Duodenal mucosa (tissue), 2 donors: Measurements from ENCODE around the gene PPP1R3D.

Experiments
- H3K27ac ChIP-seq: one replicate; pipeline ENCODE4 v1.7.0; 2013; ENCODE audit warnings: low read depth, low read length
- H3K27me3 ChIP-seq, 2 donors: one replicate each; pipeline ENCODE4 v1.7.0; 2013; ENCODE audit warnings: low read length in 2 of 2, control low read depth in 1 of 2; ENCODE audit not compliant: insufficient read depth in 2 of 2, control insufficient read depth in 1 of 2
- H3K36me3 ChIP-seq, 2 donors: one replicate each; pipeline ENCODE4 v1.7.0; 2013; ENCODE audit warnings: low read length in 2 of 2, control low read depth in 1 of 2; ENCODE audit not compliant: insufficient read depth in 2 of 2, control insufficient read depth in 1 of 2
- H3K4me1 ChIP-seq, 2 donors: one replicate each; pipeline ENCODE4 v1.7.0; 2013; ENCODE audit warnings: low read length in 2 of 2, control low read depth in 1 of 2; ENCODE audit not compliant: insufficient read depth in 2 of 2, control insufficient read depth in 1 of 2
- H3K4me3 ChIP-seq, 2 donors: one replicate each; pipeline ENCODE4 v1.7.0; 2013; ENCODE audit warnings: low read length in 2 of 2, low read depth in 1 of 2
- H3K9ac ChIP-seq, 2 donors: one replicate each; pipeline ENCODE4 v1.7.0; 2013; ENCODE audit warnings: low read length in 2 of 2, low read depth in 1 of 2
- H3K9me3 ChIP-seq, 2 donors: one replicate each; pipeline ENCODE4 v1.7.0; 2013; ENCODE audit warnings: low read length in 2 of 2, control low read depth in 1 of 2; ENCODE audit not compliant: control insufficient read depth in 1 of 2

The PPP1R3D gene

GRCh38 chr20:59940129-59940955 lies at the start of gene PPP1R3D, which contains the start of gene FAM217B:
Gene PPP1R3D (minus strand): TSS chr20:59940305. CDS start chr20:59939931, 374 bp downstream.
Gene FAM217B (plus strand): TSS chr20:59940389. CDS start chr20:59943944, 3,555 bp downstream.
- peak within 1 kb of the TSS; percentile 92 for H3K27ac ChIP-seq
- H3K27me3 ChIP-seq = no peaks in the 10 kb centered on the region
- H3K36me3 ChIP-seq = peaks cover 12 to 29% of the 10 kb centered on the region in 2 donors
- H3K4me1 ChIP-seq = peaks cover 42% of the 10 kb centered on the region in 2 donors
- H3K9ac ChIP-seq = peak within 1 kb of the TSS; percentile 75 to 96
- no peaks in the 10 kb centered on the region for H3K9me3 ChIP-seq
- peak within 1 kb of the TSS; percentile 78 to 92 for H3K4me3 ChIP-seq

- Histone ChIP-seq H3K27me3 (no peaks in the 10 kb centered on the region), H3K9me3 (no peaks in the 10 kb centered on the region), H3K4me3 (no peak overlapping the region), H3K4me1 (no peaks in the 10 kb centered on the region), H3K27ac (no peak overlapping the region), H3K36me3 (no peaks in the 10 kb centered on the region), H3K9ac (no peak overlapping the region)
Observed at GRCh38 chr20:59988141-59988540, 48.0 kb upstream of the PPP1R3D start.

- Histone ChIP-seq H3K4me3 (no peak overlapping the region), H3K27ac (no peak overlapping the region), H3K36me3 (no peaks in the 10 kb centered on the region), H3K27me3 (no peaks in the 10 kb centered on the region), H3K4me1 (no peaks in the 10 kb centered on the region), H3K9ac (no peak overlapping the region), H3K9me3 (no peaks in the 10 kb centered on the region)
Observed at GRCh38 chr20:59987135-59987534, 47.0 kb upstream of the PPP1R3D start.

- no peaks in the 10 kb centered on the region for H3K4me1 ChIP-seq
- no peaks in the 10 kb centered on the region for H3K9me3 ChIP-seq
- no peak overlapping the region for H3K4me3 ChIP-seq
- H3K27ac ChIP-seq = no peak overlapping the region
- H3K36me3 ChIP-seq = no peaks in the 10 kb centered on the region
- no peak overlapping the region for H3K9ac ChIP-seq
- no peaks in the 10 kb centered on the region for H3K27me3 ChIP-seq
Observed at GRCh38 chr20:59985864-59986263, 45.8 kb upstream of the PPP1R3D start.

- Histone ChIP-seq H3K36me3 (no peaks in the 10 kb centered on the region), H3K27ac (no peak overlapping the region), H3K9me3 (no peaks in the 10 kb centered on the region), H3K9ac (no peak overlapping the region), H3K27me3 (no peaks in the 10 kb centered on the region), H3K4me3 (no peak overlapping the region), H3K4me1 (no peaks in the 10 kb centered on the region)
Observed at GRCh38 chr20:59985164-59985563, 45.1 kb upstream of the PPP1R3D start.

GRCh38 chr20:59984541-59984940 lies 44.4 kb upstream of the PPP1R3D start:
- no peak overlapping the region for H3K27ac ChIP-seq
- no peaks in the 10 kb centered on the region for H3K36me3 ChIP-seq
- no peaks in the 10 kb centered on the region for H3K4me1 ChIP-seq
- H3K9me3 ChIP-seq = no peaks in the 10 kb centered on the region
- H3K27me3 ChIP-seq = no peaks in the 10 kb centered on the region
- no peak overlapping the region for H3K9ac ChIP-seq
- H3K4me3 ChIP-seq = no peak overlapping the region

- Histone ChIP-seq H3K36me3 (no peaks in the 10 kb centered on the region), H3K4me1 (no peaks in the 10 kb centered on the region), H3K9ac (no peak overlapping the region), H3K27ac (no peak overlapping the region), H3K9me3 (no peaks in the 10 kb centered on the region), H3K4me3 (no peak overlapping the region), H3K27me3 (no peaks in the 10 kb centered on the region)
Observed at GRCh38 chr20:59983076-59983475, 43.0 kb upstream of the PPP1R3D start.

- Histone ChIP-seq H3K27me3 (peaks cover 0 to 4% of the 10 kb centered on the region in 2 donors), H3K4me1 (peaks cover 0 to 2% of the 10 kb centered on the region in 2 donors), H3K9me3 (no peaks in the 10 kb centered on the region), H3K9ac (no peak overlapping the region), H3K27ac (no peak overlapping the region), H3K4me3 (no peak overlapping the region), H3K36me3 (no peaks in the 10 kb centered on the region)
Observed at GRCh38 chr20:59977086-59977485, 37.0 kb upstream of the PPP1R3D start.

- H3K27me3 ChIP-seq = peaks cover 0 to 4% of the 10 kb centered on the region in 2 donors
- H3K9ac ChIP-seq = no peak overlapping the region
- H3K4me1 ChIP-seq = peaks cover 0 to 8% of the 10 kb centered on the region in 2 donors
- no peak overlapping the region for H3K27ac ChIP-seq
- H3K9me3 ChIP-seq = no peaks in the 10 kb centered on the region
- no peaks in the 10 kb centered on the region for H3K36me3 ChIP-seq
- no peak overlapping the region for H3K4me3 ChIP-seq
Observed at GRCh38 chr20:59976156-59976782, 36.2 kb upstream of the PPP1R3D start.

GRCh38 chr20:59972037-59972801 lies 32.1 kb upstream of the PPP1R3D start:
- no peaks in the 10 kb centered on the region for H3K9me3 ChIP-seq
- no peak overlapping the region for H3K27ac ChIP-seq
- H3K4me1 ChIP-seq = peaks cover 0 to 8% of the 10 kb centered on the region in 2 donors
- no peak overlapping the region for H3K4me3 ChIP-seq
- no peak overlapping the region for H3K9ac ChIP-seq
- no peaks in the 10 kb centered on the region for H3K36me3 ChIP-seq
- peaks cover 0 to 4% of the 10 kb centered on the region in 2 donors for H3K27me3 ChIP-seq
